Neural crest cell (in vitro differentiated cells): ENCODE results near the gene PRKCA. TPM values are rescaled to one million over a fixed set of nuclear protein-coding genes. Genes with fewer than 3 reads are reported as not detected.

Experiments used
- DNase-seq: peaks from one replicate; pipeline ENCODE4 v3.0.0; 2021; ENCODE audit warnings: low read depth, mixed read lengths, low spot score
- H3K27ac Mint-ChIP-seq: one replicate; pipeline ENCODE4 v1.8.0; 2021; ENCODE audit warnings: mild to moderate bottlenecking, mixed read lengths; ENCODE audit not compliant: unreplicated experiment
- H3K27me3 Mint-ChIP-seq: 2 replicates; pipeline ENCODE4 v1.8.0; 2021; ENCODE audit warnings: low read depth, mild to moderate bottlenecking, mixed read lengths
- H3K36me3 Mint-ChIP-seq: 2 replicates; pipeline ENCODE4 v1.8.0; 2021; ENCODE audit warnings: low read depth, mild to moderate bottlenecking, mixed read lengths
- H3K4me1 Mint-ChIP-seq: 2 replicates; pipeline ENCODE4 v1.8.0; 2021; ENCODE audit warnings: mixed read lengths
- H3K4me3 Mint-ChIP-seq: one replicate; pipeline ENCODE4 v1.8.0; 2021; ENCODE audit warnings: mild to moderate bottlenecking, mixed read lengths
- H3K9me3 Mint-ChIP-seq: 2 replicates; pipeline ENCODE4 v1.8.0; 2021; ENCODE audit warnings: mixed read lengths
- total RNA-seq: library from RNA; stranded (reverse); gene quantifications from 2 replicates; pipeline ENCODE4 v1.2.1, GENCODE V29; 2021
- TF ChIP-seq, protein P1 (sequence below): fragments of 200-600 bp; sonication (generic); conservative IDR thresholded peaks from 2 replicates; pipeline ENCODE4 v1.5.0; 2021; ENCODE audit warnings: antibody characterized with exemption, mild to moderate bottlenecking

Gene PRKCA
- total RNA-seq, 1 donor from 2014 or later: 22.7 TPM

DNA sequence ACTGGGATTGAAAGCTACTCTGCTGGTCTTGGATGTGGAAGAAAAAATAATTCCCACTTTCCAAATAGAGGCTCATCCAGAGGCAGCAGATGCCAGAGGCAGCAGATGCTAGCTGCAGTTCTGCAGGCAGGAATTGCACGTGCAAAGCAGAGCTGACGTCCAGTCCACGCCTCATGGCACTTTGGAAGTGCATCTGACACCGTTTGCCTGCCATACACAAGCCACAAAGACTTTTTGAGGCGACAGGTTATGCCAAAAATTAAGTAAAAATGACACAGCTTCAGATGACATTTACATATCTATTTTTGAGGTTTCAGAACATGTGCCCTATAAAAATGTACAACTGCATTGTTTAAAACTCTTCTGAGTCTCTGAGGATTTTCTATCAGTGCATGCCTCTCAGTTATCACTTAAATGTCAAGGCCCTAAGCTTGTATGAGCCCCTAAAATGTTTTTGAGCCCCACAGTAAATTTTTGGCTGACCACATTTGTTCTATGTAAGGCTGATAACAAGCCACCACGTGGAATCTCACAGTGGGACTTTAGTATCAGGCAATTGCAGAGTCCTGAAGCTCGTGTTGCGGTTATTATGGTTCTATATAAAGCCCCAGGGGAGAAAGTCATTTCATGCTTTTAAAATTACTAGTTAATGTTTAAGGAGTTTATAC is 239.2 kb downstream of the PRKCA start:
- TF ChIP-seq, protein P1, sequence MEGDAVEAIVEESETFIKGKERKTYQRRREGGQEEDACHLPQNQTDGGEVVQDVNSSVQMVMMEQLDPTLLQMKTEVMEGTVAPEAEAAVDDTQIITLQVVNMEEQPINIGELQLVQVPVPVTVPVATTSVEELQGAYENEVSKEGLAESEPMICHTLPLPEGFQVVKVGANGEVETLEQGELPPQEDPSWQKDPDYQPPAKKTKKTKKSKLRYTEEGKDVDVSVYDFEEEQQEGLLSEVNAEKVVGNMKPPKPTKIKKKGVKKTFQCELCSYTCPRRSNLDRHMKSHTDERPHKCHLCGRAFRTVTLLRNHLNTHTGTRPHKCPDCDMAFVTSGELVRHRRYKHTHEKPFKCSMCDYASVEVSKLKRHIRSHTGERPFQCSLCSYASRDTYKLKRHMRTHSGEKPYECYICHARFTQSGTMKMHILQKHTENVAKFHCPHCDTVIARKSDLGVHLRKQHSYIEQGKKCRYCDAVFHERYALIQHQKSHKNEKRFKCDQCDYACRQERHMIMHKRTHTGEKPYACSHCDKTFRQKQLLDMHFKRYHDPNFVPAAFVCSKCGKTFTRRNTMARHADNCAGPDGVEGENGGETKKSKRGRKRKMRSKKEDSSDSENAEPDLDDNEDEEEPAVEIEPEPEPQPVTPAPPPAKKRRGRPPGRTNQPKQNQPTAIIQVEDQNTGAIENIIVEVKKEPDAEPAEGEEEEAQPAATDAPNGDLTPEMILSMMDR: no peak
- Mint-ChIP-seq H3K9me3 (peaks cover 8% of the 10 kb centered on the region), H3K4me3 (peak overlapping the region; percentile 84), H3K27ac (peak overlapping the region; percentile 20), H3K4me1 (peaks cover 57% of the 10 kb centered on the region), H3K36me3 (peaks cover 10% of the 10 kb centered on the region), H3K27me3 (no peaks in the 10 kb centered on the region)
- no peak for DNase-seq

DNA sequence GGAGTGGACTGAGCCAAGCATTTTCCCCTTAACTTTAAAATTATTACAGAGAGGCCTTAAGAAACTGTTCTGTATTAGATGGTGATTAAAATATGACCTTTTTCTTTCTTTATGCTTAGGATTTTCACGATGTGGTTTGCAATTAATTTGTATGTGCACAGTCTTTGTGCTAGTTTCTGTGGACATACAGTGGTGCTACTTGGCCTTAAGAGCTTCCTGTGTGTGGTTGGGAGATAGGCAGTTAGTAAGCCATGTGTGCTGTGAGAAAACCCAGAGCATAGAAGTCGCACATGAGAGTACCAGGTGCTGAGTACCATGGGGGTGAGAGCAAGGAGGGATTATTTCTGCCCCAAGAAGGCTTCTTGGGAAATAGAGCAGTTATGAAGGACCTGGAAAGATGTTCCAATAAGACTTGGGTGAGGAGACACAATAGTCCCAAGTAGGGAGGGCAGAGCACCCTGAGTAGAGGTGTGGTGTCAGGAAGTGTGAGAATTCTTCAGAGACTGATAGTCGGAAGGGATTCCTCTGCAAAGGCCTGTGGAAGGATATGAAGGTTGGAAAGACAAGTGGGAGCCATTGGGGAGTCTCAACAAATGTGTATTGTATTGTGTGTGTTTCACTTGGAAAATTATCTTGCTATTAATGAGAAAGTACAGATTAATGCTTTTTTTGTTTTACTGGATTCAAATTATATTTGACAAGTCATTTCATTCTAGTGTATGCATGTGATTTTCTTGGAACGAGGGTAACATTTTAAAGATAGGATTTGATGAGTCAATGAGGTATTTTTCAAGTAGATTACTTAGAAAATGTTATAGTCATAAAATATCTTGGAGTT is 239.9 kb downstream of the PRKCA start:
- H3K4me3 Mint-ChIP-seq: peak overlapping the region; percentile 7
- H3K4me1 Mint-ChIP-seq: peaks cover 53% of the 10 kb centered on the region

DNA sequence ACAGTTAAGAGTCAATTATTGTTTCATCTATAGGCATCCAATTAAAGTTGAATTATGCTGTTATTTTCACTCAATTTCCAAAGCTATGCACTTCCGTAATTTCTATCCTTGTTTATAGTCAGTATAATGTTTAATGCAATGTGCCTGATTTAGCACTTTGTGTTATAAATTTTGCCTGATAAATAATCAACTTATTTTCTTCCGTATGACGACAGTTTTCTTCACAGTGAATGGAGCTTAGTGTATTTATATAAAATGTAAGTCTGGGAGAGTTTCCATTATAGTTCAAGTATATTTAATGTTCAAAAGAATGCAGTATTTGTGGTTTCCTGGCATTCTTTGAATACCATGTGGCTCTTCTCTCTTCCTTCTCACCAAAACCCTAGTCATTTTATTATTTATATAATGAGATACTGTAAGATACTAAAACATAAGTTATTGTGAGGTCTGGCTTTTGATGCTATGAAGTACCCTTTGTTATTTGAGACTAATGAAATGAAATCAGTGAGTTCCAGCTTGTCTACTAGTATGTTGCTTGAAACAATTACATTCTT is 240.6 kb downstream of the PRKCA start:
- Mint-ChIP-seq H3K9me3 (peaks cover 9% of the 10 kb centered on the region), H3K27ac (peak overlapping the region; percentile 57), H3K4me3 (peak overlapping the region; percentile 17), H3K36me3 (peaks cover 16% of the 10 kb centered on the region), H3K27me3 (no peaks in the 10 kb centered on the region), H3K4me1 (peaks cover 56% of the 10 kb centered on the region)
- TF ChIP-seq, protein P1: no peak
- no peak for DNase-seq

More for the DNA sequence above, 239.9 kb downstream of the PRKCA start:
- Mint-ChIP-seq H3K36me3 (peaks cover 13% of the 10 kb centered on the region), H3K9me3 (peaks cover 9% of the 10 kb centered on the region), H3K27me3 (no peaks in the 10 kb centered on the region), H3K27ac (peak overlapping the region; percentile 28)
- DNase-seq: no peak
- TF ChIP-seq, protein P1: no peak

DNA sequence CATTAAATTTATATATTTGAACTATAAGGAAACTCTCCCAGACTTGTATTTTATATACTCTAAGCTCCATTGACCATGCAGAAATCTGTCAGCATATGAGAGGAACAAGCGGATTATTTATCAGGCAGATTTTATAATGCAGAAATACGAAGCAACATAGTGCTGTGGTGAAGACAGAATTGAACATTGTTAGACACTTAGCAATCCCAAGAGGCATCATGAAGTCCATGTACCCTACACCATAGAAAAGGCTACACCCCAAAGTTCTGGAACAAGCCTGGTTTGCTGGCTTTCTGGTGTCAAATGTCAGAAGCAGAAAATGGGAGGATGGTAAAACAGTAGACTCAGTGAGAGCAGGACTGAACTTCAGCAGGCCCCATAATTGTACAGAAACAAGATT is 241.1 kb downstream of the PRKCA start:
- DNase-seq: no peak
- H3K27ac Mint-ChIP-seq: peak overlapping the region; percentile 57
- TF ChIP-seq, protein P1: no peak
- H3K27me3 Mint-ChIP-seq: no peaks in the 10 kb centered on the region
- peaks cover 9% of the 10 kb centered on the region for H3K9me3 Mint-ChIP-seq
- peak overlapping the region; percentile 17 for H3K4me3 Mint-ChIP-seq
- H3K36me3 Mint-ChIP-seq: peaks cover 16% of the 10 kb centered on the region
- H3K4me1 Mint-ChIP-seq: peaks cover 54% of the 10 kb centered on the region

GRCh38 chr17:66545918-66546317 is 243.5 kb downstream of the PRKCA start:
- TF ChIP-seq, protein P1: no peak
- no peak for DNase-seq
- Mint-ChIP-seq H3K27me3 (no peaks in the 10 kb centered on the region), H3K4me1 (peaks cover 46% of the 10 kb centered on the region), H3K36me3 (peaks cover 16% of the 10 kb centered on the region), H3K4me3 (no peak overlapping the region), H3K9me3 (peaks cover 9% of the 10 kb centered on the region), H3K27ac (no peak overlapping the region)
